IPS DF 4.7 (cell line): ENCODE data around the gene CHI3L2.

Experiments
- DNase-seq: peaks from one replicate; pipeline ENCODE4 v3.0.0-alpha.2; 2013; ENCODE audit warnings: low spot score; ENCODE audit errors: extremely low read depth

Gene CHI3L2

GRCh38 chr1:111251570-111251969 is 24.1 kb downstream of the CHI3L2 start:
- DNase-seq, result no peak

DNA sequence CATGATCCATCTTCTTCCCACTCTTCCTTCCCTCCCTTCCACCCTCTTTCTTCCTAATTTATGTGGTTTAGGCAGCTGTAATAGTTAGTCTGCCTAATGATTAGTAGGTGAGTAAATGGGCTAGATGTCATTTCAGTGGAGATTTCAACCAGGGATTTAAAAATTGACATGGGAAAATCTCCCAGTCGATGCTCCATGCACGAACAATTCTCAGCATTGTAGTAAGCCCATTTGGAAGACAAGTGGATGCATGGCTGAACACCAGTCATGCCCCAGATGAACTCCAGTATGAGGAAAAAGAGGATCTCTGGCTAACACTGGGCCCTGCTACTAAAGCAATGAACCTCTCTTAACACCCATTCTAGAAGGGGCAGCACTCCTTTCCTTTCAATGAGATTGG is 25.3 kb downstream of the CHI3L2 start:
- no peak for DNase-seq

DNA sequence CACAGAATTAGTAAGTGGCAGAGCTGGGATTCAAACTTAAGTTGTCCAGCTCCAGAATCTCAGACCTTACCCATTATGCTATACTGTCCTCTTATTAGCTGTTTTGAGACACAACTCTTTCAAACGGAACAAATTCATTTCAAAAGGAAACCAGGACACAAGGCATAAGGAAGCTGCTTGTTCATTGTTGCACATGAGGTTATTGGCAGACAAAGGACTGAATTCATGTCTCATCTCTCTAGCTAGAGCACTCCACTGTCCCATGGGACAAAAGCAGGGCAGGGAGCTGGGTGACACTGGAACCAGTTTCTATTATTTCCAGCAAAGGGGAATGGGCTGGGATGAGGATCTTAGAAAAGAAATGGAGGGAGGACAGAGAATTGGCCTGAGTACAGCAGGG is 26.4 kb downstream of the CHI3L2 start:
- DNase-seq, result no peak

DNA sequence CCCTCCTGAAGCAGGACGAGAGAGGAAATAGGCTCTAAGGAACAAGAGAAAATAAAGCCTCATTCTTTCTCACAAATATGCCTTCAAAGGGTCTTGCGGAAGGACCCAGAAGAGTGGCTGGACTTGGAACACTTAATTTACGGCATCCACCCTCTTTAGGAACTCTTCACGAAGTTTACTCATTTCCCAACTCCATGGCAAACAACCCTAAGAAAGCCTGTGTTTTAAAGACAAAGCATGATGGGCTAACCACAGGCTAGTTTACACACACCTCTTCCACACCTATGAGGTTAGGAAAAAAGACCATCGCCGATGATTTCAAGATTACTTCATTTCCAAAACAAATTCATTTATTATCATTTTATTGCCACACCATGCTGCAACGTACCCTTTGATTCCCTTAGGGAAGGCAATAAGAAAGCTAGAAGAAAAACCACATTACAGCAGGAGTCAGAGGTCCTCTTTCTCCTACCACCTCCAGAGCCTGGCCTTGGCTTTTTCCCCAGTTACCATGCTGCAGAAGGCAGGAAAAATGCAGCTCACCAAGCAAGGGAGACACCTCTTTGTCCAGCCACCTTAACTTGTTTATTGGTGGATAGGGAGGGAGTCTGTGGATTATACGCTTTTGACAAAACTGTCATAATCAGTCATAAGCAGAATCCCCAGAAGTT is 29.6 kb downstream of the CHI3L2 start:
- no peak for DNase-seq

DNA sequence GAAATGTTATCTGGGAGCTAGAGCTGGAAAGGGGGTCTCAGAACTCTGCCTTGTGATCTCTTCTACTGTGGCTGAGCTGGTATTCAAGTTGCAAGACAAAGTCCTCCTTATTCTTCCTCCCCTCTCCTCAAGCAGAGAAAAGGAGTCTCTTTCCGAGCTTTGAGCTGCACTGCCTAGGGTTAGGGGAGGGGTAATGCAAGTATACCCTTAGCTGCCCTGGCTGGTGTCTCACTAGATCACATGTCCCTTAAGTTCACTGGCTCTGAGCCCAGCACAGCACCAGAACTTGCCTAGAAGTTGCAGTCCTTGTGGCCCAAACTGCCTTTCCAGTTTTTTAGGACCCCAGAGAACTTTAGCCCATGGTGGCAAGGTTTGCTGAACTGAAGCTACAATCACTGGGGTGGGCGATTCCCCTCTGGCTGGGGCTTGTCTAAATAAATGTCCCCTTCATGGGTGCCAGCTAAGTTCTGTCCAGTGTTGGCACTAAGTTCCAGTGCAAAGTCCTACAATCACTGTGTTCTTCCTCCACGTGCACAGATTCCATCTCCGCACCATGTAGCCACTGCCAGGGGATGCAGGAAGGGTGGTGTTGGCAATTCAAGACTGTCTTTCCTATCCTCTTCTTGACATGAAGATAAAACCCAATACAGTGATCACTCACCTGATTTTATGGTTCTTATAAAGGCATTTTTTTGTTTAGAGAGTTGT is 40.4 kb downstream of the CHI3L2 start:
- no peak for DNase-seq

DNA sequence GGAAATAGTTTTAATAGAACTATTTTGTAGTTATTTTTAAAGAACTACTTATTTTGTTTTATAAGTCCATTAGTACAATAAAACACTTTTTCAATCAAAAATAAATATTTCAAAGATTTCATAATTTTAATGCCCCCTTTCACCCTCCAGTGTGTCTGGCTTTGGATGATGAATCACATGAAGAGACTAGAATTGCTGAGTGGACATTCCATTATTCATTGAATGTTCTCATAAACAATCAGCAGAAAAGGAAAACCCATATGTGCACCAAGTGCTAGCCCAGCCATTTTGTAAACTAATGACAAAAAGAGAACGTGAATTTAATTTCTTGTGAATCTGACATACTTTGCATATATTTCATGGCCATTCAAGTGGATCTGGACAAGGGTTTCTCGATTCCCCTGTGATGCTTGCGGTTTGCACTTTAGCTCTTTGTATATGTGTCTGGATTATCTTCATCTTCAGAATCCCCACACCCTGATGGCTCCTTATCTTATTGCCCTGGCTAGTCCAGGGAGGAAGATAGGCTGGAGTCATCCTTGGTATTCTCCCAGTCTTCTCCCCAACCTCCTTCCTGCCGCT is 42.4 kb downstream of the CHI3L2 start:
- DNase-seq, result no peak

- DNase-seq, result no peak
These were observed 43.4 kb downstream of the CHI3L2 start for GRCh38 chr1:111270771-111271463.

DNA sequence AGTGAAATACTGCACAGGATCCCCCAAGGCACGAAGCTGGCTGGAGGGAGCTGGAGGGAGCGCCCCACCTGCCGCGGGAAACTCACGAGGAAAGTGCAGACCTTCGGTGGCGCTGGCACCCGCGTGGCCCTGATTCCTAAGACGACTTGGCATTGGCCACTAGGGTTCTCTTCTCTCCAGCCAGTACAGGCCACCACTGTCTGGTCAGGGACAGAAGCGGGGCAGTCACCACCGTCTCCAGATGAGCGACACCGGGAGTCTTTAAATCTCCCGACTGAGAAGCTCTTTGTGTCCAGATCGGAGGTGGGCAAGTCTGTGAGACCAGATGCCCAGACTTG is 43.9 kb downstream of the CHI3L2 start:
- no peak for DNase-seq

GRCh38 chr1:111272081-111272480 is 44.6 kb downstream of the CHI3L2 start:
- no peak for DNase-seq

DNA sequence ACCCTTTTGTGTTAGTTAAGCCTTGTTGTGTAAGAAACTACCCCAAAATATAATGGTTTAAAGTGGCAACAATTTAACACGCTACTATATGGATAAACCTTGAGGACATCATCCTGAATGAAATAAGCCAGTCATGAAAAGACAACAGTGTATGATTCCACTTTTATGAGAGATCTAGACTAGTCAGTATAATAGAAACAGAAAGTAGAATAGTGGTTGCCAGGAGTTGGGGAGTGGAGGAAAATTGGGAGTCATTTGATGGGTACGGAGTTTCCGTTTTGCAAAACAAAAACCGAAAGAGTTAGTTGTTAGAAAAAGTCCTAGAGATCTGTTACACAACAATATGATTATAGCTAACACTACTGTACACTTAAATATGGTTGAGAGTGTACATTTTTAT is 47.1 kb downstream of the CHI3L2 start:
- DNase-seq, result no peak

GRCh38 chr1:111275079-111275478 is 47.6 kb downstream of the CHI3L2 start:
- DNase-seq, result no peak

DNA sequence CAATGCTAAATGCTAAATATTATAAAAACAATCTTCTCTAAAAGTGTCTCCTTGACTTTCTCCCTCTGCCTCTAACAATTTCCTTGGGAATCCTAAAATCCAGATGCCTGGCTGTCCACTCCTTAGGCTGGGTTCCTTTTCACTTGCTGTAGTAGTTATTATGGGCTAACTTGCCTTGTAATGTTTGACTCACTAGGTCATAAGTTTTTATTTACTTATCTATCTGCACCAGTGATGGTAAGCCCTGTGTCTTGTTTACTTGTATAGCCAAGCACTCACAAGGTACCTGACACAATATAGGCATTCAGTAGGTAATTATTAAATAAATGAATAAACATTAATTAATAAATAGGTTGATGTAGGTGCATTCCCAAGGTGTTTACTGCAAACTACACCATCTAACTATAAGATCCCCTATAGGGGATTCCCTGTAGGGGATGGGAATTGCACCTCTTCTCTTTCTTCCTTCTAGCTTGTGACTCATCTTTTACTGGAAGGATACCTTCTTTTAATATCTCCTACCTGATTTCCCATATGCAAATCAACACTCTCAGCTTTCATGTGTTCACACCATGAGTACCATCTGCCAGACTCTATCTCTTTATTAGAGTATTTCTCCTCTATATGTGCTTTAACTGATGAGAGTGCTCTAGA is 48.4 kb downstream of the CHI3L2 start:
- no peak for DNase-seq

DNA sequence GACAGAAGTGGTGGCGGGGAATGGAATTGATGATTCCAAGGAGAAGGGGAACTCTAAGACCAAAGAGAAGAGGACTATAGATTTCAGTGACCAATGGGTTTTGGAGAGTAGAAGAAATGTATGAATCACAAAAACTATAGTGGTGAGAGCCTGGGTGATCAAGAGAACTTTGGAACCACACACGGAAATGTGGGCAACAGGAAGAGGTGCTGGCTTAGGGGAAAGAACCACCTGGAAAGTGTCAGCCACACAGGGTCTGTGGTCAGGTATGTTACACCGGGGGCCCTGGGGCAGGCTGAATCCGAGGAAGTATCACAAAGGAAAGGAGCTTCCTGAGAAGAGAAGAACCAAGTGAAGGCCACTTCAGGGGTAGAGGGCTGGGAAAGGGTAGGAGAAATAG is 51.6 kb downstream of the CHI3L2 start:
- no peak for DNase-seq

- DNase-seq, result no peak
These were observed 52.8 kb downstream of the CHI3L2 start for GRCh38 chr1:111280267-111280666.

GRCh38 chr1:111281411-111281810 is 53.9 kb downstream of the CHI3L2 start:
- no peak for DNase-seq

DNA sequence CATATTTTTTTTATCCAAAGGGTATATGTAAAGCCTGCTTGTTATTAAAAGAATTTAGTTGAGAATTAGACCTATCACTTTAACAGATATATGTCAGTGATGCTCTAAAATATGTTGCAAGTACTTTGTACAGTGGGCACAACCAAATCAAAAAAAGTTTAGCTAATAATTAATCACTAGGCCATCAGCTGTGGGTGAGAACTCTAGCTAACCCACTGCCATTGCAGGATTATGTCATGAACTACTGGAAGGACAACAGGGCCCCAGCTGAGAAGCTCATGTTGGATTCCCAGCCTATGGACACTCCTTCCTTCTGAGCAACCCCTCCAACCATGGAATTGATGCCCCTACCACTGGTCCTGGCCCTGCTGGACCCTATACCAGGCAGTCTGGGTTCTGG is 56.3 kb downstream of the CHI3L2 start:
- DNase-seq, result no peak

GRCh38 chr1:111285879-111286278 is 58.4 kb downstream of the CHI3L2 start:
- no peak for DNase-seq

DNA sequence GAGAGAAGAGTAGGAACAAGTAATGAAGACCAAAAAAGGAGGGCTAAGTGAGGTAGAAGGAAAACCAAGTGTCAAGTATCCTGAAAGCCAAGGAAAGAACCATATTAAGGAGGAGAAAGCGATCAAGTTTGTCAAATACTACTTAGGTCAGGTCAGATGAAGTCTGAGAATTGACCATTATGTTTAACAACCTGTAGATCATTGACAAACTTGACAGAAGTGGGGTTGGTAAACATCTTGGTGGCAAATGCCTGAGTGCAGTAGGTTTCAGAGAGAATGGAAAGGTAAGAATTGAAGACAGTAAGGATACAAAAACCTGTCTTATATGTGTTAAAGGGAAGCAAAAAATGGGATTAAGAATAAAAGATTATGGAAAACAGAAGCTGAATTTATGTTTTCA is 59.4 kb downstream of the CHI3L2 start:
- no peak for DNase-seq

- no peak for DNase-seq
These were observed 61.9 kb downstream of the CHI3L2 start for GRCh38 chr1:111289371-111289770.

DNA sequence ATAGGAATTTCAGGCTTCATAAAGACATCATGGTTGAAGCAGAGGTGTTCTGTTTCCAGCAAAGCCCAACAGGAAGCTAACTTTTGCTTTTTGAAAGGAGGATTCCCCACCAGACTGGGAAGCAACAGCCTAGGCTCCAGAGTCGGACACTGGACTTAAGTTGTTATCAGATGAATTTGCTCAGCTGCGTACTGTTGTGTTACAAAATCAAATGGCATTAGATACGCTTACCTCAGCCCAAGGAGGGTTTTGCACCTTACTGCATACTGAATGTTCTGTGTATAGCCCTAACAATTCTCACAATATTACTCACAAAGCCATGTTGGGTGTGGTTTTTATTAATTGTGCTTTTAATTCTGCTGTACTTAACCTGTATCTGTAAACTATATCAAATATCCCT is 62.6 kb downstream of the CHI3L2 start:
- no peak for DNase-seq

GRCh38 chr1:111290630-111291029 is 63.1 kb downstream of the CHI3L2 start, which contains the start of gene CHIA:
Gene CHIA (plus strand): TSS chr1:111290851. CDS start chr1:111310468, 19,617 bp downstream.
- DNase-seq, result no peak
